HepG2 (cell line): ENCODE results near the gene LRRC4C. TPM values are rescaled to one million over a fixed set of nuclear protein-coding genes. Genes with fewer than 3 reads are reported as not detected.

Experiments used
- ATAC-seq: fragments of 200-7000 bp; cut with Tn5 transposase; 3 replicates; pipeline ENCODE4 v1.9.1; 2020; ENCODE audit warnings: mild to moderate bottlenecking, moderate library complexity
- BruUV-seq: library from RNA; stranded (reverse); fragments of 400-500 nt; replicated peaks from 2 replicates; lab custom pipeline; 2021; lab: Mats Ljungman, UMichigan
- CTCF ChIA-PET: fragments of 300-600 bp; formaldehyde crosslinking; extraction: SDS; loops from one replicate; lab custom pipeline; 2021; ENCODE audit warnings: low total read pairs, inconsistent platforms, low intra/inter-chr PET ratio; lab: Yijun Ruan, JAX
- POLR2A ChIA-PET: fragments of 350-600 bp; sonication (Branson Sonifier 250); formaldehyde crosslinking; loops from one replicate; lab custom pipeline; 2020; ENCODE audit warnings: antibody characterized with exemption, inconsistent platforms; lab: Yijun Ruan, JAX
- DNase-seq: peaks from one replicate; pipeline ENCODE4 v3.0.0-alpha.2; 2015; ENCODE audit warnings: low spot score
- FAIRE-seq: peaks from 3 replicates; lab custom pipeline; 2011; peaks lifted over from hg19 to GRCh38; lab: Jason Lieb, UNC
- H2AFZ ChIP-seq: one replicate; pipeline ENCODE4 v1.6.1; 2011; ENCODE audit warnings: low read length, inconsistent platforms
- H3K27ac ChIP-seq: fragments of 300-600 bp; 3 replicates; pipeline ENCODE4 v1.8.0; 2011; ENCODE audit warnings: mixed run types, mild to moderate bottlenecking, mixed read lengths, low read length, inconsistent platforms; ENCODE audit not compliant: insufficient read depth; ENCODE audit errors: extremely low read length
- H3K27me3 ChIP-seq, 2 experiments: fragments of 200-600 bp in 1 of 2; 2 replicates in 1 of 2; 3 replicates in 1 of 2; pipeline versions ENCODE4 v1.6.0 to v1.8.0; 2011; ENCODE audit warnings: low read length in 2 of 2, mild to moderate bottlenecking in 2 of 2, moderate library complexity in 2 of 2, inconsistent platforms in 1 of 2; ENCODE audit not compliant: insufficient read depth in 2 of 2, control insufficient read depth in 1 of 2
- H3K36me3 ChIP-seq, 2 experiments: fragments of 200-600 bp in 1 of 2; replicated peaks in 1 of 2; 2 replicates in 1 of 2; 3 replicates in 1 of 2; pipeline versions ENCODE4 v1.5.1 to v1.8.0; 2011; ENCODE audit warnings: low read length in 2 of 2, inconsistent platforms in 1 of 2; ENCODE audit not compliant: insufficient read depth in 2 of 2, control insufficient read depth in 1 of 2
- H3K4me1 ChIP-seq: 2 replicates; pipeline ENCODE4 v1.5.1; 2012; ENCODE audit warnings: low read length, inconsistent platforms; ENCODE audit not compliant: insufficient read depth
- H3K4me2 ChIP-seq: 2 replicates; pipeline ENCODE4 v1.6.0; 2011; ENCODE audit warnings: low read depth, low read length, inconsistent platforms
- H3K4me3 ChIP-seq, 3 experiments: fragments of 200-600 bp in 1 of 3; sonication (generic), shearing (Covaris generic) in 1 of 3; replicated peaks in 1 of 3; 2 replicates each; pipeline ENCODE4 v1.5.1; 2011 to 2016; ENCODE audit warnings: low read length in 3 of 3, inconsistent platforms in 2 of 3, low read depth in 2 of 3, mild to moderate bottlenecking in 2 of 3, control low read depth in 1 of 3, mixed read lengths in 1 of 3; ENCODE audit not compliant: insufficient read depth in 1 of 3
- H3K79me2 ChIP-seq: one replicate; pipeline ENCODE4 v1.6.1; 2011; ENCODE audit warnings: low read length, inconsistent platforms; ENCODE audit not compliant: insufficient read depth
- H3K9ac ChIP-seq: 2 replicates; pipeline ENCODE4 v1.6.0; 2011; ENCODE audit warnings: mild to moderate bottlenecking, low read depth, low read length, inconsistent platforms; ENCODE audit not compliant: insufficient read depth
- H3K9me3 ChIP-seq: 2 replicates; pipeline ENCODE4 v1.5.1; 2012; ENCODE audit warnings: mild to moderate bottlenecking, low read length
- H4K20me1 ChIP-seq: 2 replicates; pipeline ENCODE4 v1.6.0; 2011; ENCODE audit warnings: inconsistent platforms, mild to moderate bottlenecking, low read length, moderate library complexity; ENCODE audit not compliant: insufficient read depth
- ELK4 ChIP-seq: sonication (generic); formaldehyde crosslinking; IDR thresholded peaks from 2 replicates; pipeline ENCODE4 v1.9.0; 2021; ENCODE audit warnings: missing genetic modification reagents, borderline replicate concordance
- HOXA7 ChIP-seq: sonication (generic); formaldehyde crosslinking; IDR thresholded peaks from 2 replicates; pipeline ENCODE4 v1.8.1; 2022; ENCODE audit warnings: mild to moderate bottlenecking, missing genetic modification reagents, moderate library complexity
- MIER2 ChIP-seq: IDR thresholded peaks from 2 replicates; pipeline ENCODE4 v1.6.1; 2016; ENCODE audit warnings: missing biosample characterization, missing genetic modification reagents
- SCMH1 ChIP-seq: sonication (generic); formaldehyde crosslinking; IDR thresholded peaks from 2 replicates; pipeline ENCODE4 v1.9.0; 2021; ENCODE audit warnings: missing genetic modification reagents, mild to moderate bottlenecking, borderline replicate concordance
- THAP9 ChIP-seq: sonication (generic); formaldehyde crosslinking; IDR thresholded peaks from 2 replicates; pipeline ENCODE4; 2020; ENCODE audit warnings: missing genetic modification reagents, mild to moderate bottlenecking, borderline replicate concordance
- ZFAT ChIP-seq: sonication (generic); formaldehyde crosslinking; conservative IDR thresholded peaks from 2 replicates; pipeline ENCODE4 v1.8.1; 2023; ENCODE audit warnings: missing genetic modification reagents, inconsistent platforms
- ZNF512 ChIP-seq: sonication (generic); formaldehyde crosslinking; IDR thresholded peaks from 2 replicates; pipeline ENCODE4 v1.4.0; 2020; ENCODE audit warnings: mild to moderate bottlenecking, missing genetic modification reagents
- ZNF512B ChIP-seq: sonication (generic); formaldehyde crosslinking; IDR thresholded peaks from 2 replicates; pipeline ENCODE4 v1.5.1; 2020; ENCODE audit warnings: missing genetic modification reagents, mild to moderate bottlenecking, borderline replicate concordance
- ZNF883 ChIP-seq: sonication (generic); formaldehyde crosslinking; IDR thresholded peaks from 2 replicates; pipeline ENCODE4 v1.5.1; 2020; ENCODE audit warnings: mild to moderate bottlenecking, missing genetic modification reagents; ENCODE audit errors: not compliant biosample characterization
- WGBS: methylation state at CpG from one replicate; pipeline ENCODE4 v1.1.6; 2017; ENCODE audit warnings: low lambda C conversion rate; 5-methylcytosine and 5-hydroxymethylcytosine counted together
- in situ Hi-C: cut with HindIII; loops from 2 replicates; pipeline ENCODE4 v1.10.0; 2017; ENCODE audit warnings: low pct_unique_long_range_greater_than_20kb; ENCODE audit not compliant: extremely low pct_ligation_motif_present
- intact Hi-C: fragments of 100-400 bp; cut with micrococcal nuclease; formaldehyde crosslinking; loops from one replicate; pipeline ENCODE4 v1.10.0; 2022; ENCODE audit not compliant: unreplicated experiment
- polyA plus RNA-seq, 8 experiments: library from polyadenylated mRNA; depleted of rRNA in 3 of 8; stranded (reverse) in 7 of 8; unstranded in 1 of 8; fragments of >200 nt; fragmentation: Illumina TruSeq in 4 of 8; extraction: Trizol in 4 of 8; gene quantifications; 2 replicates each; pipeline versions ENCODE4 v1.2.1 to v1.2.3, GENCODE V29; 2011 to 2016; ENCODE audit warnings: low read depth in 4 of 8, missing spikeins in 1 of 8, mixed read lengths in 1 of 8; ENCODE audit not compliant: insufficient read depth in 1 of 8
- total RNA-seq, 5 experiments: library from RNA; depleted of rRNA; stranded (reverse); fragments of >200 nt; fragmentation: Illumina TruSeq; extraction: Trizol; gene quantifications; 2 replicates each; pipeline ENCODE4 v1.2.3, GENCODE V29; 2016; ENCODE audit warnings: low read depth in 1 of 5

LRRC4C gene
- total and polyA plus RNA-seq, 2 of the 13 experiments (the other 11 are each of a cell fraction or from before 2014, with no cell fraction given): not detected

- DNase-seq (no peak), ATAC-seq (no peak), FAIRE-seq (no peak)
- Histone ChIP-seq H3K9ac (no peak overlapping the region), H2AFZ (no peak overlapping the region), H3K4me3 (no peak overlapping the region), H3K79me2 (no peaks in the 10 kb centered on the region), H4K20me1 (no peaks in the 10 kb centered on the region), H3K36me3 (no peaks in the 10 kb centered on the region), H3K4me2 (no peak overlapping the region), H3K4me1 (no peaks in the 10 kb centered on the region), H3K27me3 (no peaks in the 10 kb centered on the region), H3K27ac (no peak overlapping the region), H3K9me3 (no peaks in the 10 kb centered on the region)
- ChIA-PET CTCF (no interaction called here), POLR2A (no interaction called here)
- in situ Hi-C loops (no loop called here), intact Hi-C loops (no loop called here)
- BruUV-seq: no TSS peak
- TF ChIP-seq SCMH1 (CRISPR knock-in tag): no peak
- TF ChIP-seq ZNF883 (CRISPR knock-in tag): no peak
- no peak for TF ChIP-seq ELK4
- WGBS: 2% methylated on average over 3 of the region's 3 CpGs
Observed at GRCh38 chr11:41256041-41256440, 203.4 kb downstream of the LRRC4C start.

- in situ Hi-C loops (no loop called here), intact Hi-C loops (no loop called here)
- Histone ChIP-seq H3K27me3 (no peaks in the 10 kb centered on the region), H4K20me1 (no peaks in the 10 kb centered on the region), H3K4me2 (no peak overlapping the region), H3K4me1 (no peaks in the 10 kb centered on the region), H3K36me3 (no peaks in the 10 kb centered on the region), H3K27ac (no peak overlapping the region), H3K9ac (no peak overlapping the region), H3K4me3 (no peak overlapping the region), H3K79me2 (no peaks in the 10 kb centered on the region), H3K9me3 (no peaks in the 10 kb centered on the region), H2AFZ (no peak overlapping the region)
- ATAC-seq (no peak), FAIRE-seq (no peak), DNase-seq (no peak)
- no TSS peak for BruUV-seq
- CTCF ChIA-PET: no interaction called here
- WGBS: 2% methylated on average over 2 of the region's 2 CpGs
- POLR2A ChIA-PET: no interaction called here
- TF ChIP-seq THAP9 (CRISPR knock-in tag) (no peak), HOXA7 (CRISPR knock-in tag) (no peak), ZFAT (CRISPR knock-in tag) (no peak), MIER2 (CRISPR knock-in tag) (no peak), ZNF512 (CRISPR knock-in tag) (no peak), ZNF512B (CRISPR knock-in tag) (no peak)
Observed at GRCh38 chr11:41254966-41255365, 204.5 kb downstream of the LRRC4C start.
